ENCODE measurements around the gene LRRC49.

- no peak for TF ChIP-seq CTCF (optimal IDR thresholded peaks at IDR 0.05 in 1 of 3, IDR thresholded peaks at IDR 0.05 in 1 of 3, conservative IDR thresholded peaks at IDR 0.05 in 1 of 3; ENCODE audit: extremely low read depth in 1 of 3, insufficient read depth in 2 of 3, low read length in 3 of 3)
- TF ChIP-seq EZH2 (IDR thresholded peaks at IDR 0.05; ENCODE audit: low read length), result no peak
These were observed 35.6 kb upstream of the LRRC49 start for GRCh38 chr15:70856884-70857561.

Data from keratinocyte (primary cell).